Left renal pelvis (tissue), 4 donors: ENCODE data around the gene TOR4A. TPM values are rescaled to one million over a fixed set of nuclear protein-coding genes. Genes with fewer than 3 reads are reported as not detected.

Experiments
- DNase-seq, 4 donors: peaks; one replicate each; pipeline ENCODE4 v3.0.0-alpha.2; 2013; ENCODE audit warnings: low read depth in 4 of 4, low spot score in 3 of 4
- polyA plus RNA-seq, 4 donors: library from polyadenylated mRNA; unstranded; fragments of 120-200 nt; gene quantifications; one replicate each; pipeline ENCODE4 v1.2.1, GENCODE V29; 2013; ENCODE audit not compliant: insufficient read length in 4 of 4

TOR4A gene
- polyA plus RNA-seq, 4 donors, result 3.0 to 5.8 (median 4.9) TPM

DNA sequence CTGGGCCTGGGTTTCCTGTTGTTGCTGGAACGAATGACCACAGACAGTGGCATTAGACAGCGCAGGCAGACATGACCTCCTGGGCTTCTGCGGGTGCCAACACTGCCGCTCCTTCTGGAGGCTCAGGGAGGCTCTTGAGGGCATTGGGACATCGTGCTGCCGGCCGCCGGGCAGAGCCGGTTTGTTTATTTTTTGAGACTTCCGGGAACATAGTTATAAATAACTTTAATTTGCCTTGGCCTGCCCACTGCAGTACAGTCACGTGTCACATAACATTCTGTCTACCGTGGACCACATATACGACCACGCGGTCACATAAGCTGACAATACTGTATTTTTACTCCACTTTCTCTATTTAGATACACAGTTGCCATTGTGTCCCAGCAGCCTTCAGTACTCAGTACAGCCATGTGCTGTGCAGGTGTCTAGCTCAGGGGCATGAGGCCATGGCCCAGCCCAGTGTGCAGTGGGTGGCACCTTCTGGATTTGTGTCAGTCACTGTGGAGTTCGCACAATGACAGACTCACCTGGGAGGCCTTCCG, 8.2 kb upstream of the TOR4A start:
- no peak for DNase-seq

DNA sequence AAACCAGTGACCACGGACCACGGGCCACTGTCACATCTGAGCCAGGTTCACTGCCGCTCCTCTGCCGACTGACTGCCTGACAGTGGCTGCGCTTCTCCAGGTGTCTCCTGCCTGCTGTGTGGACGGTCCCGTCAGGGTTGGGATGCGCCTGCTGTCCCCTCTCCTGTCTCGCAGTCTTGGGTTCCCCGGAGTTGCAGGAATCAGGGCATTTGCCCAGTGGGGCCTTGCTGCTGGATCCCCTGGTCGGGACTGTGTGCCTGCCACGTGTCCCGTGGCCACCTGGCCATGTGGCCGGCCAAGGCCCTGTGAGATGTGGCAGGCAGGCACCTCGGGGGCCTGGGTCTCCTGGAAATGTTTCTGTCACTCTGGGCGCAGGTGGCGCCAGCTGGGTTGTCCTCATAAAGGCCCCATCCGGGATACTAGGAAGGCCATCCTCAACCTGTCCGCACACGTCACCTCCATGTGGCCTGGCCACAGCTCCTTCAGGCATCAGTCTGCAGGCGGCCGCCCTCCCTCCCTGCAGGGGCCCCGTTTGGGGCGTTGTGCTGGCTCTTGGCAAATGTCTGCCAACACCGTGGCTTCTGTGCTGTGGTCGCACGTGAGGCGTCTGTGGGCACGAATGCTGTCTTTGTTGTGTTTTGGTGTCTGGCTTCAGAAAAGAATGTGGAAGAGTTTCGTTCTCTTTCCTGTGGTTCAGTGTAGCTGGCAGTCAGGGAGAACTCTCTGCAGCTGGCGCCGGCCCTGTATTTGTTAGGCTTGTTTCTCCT, 6.4 kb upstream of the TOR4A start:
- DNase-seq, result no peak

- no peak for DNase-seq
These were observed 5.8 kb upstream of the TOR4A start for GRCh38 chr9:137271696-137272076.

DNA sequence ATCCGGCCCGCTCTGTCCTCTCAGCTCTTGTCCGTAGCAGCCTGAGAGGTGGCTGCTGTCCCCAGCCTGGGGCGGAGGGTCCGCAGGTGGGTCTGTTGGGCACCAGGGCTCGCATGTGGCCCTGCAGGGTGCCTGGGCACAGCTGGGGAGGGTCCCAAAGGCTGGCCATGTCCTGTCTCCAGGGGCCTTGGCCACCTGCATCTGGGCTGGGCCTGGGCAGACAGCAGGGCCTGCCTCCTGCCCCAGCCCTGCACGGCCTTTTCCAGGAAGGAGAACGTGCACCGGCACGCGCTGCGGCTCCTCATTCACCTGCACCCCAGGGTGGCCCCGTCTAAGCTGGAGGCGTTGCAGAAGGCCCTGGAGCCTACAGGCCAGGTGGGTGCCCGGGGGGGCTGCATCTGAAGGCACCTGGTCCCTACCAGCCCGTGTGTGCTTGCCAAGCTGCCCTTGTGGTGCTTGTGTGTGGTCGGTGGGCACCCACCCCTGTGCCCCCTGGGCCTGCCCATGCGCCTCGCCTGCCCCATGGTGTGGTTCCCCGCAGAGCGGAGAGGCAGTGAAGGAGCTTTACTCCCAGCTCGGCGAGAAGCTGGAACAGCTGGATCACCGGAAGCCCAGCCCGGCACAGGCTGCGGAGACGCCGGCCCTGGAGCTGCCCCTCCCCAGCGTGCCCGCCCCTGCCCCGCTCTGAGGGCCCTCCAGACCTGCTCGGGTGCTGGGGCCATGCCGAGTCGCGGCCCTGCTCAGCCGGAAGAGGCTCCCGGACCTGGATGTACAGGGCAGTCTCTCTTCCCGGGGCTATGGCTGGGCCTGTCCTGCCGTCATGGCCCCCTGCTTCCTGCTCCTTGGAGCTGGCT, 5.1 kb upstream of the TOR4A start:
- no peak for DNase-seq

- DNase-seq, result no peak
These were observed 4.4 kb upstream of the TOR4A start for GRCh38 chr9:137273095-137273490.

GRCh38 chr9:137273611-137274320, 3.8 kb upstream of the TOR4A start:
- no peak for DNase-seq

GRCh38 chr9:137275203-137275587, 2.3 kb upstream of the TOR4A start:
- DNase-seq, result no peak

- DNase-seq, result no peak
These were observed 1.7 kb upstream of the TOR4A start for GRCh38 chr9:137275588-137276472.

GRCh38 chr9:137276473-137277328, 825 bp upstream of the TOR4A start:
- DNase-seq, result no peak

DNA sequence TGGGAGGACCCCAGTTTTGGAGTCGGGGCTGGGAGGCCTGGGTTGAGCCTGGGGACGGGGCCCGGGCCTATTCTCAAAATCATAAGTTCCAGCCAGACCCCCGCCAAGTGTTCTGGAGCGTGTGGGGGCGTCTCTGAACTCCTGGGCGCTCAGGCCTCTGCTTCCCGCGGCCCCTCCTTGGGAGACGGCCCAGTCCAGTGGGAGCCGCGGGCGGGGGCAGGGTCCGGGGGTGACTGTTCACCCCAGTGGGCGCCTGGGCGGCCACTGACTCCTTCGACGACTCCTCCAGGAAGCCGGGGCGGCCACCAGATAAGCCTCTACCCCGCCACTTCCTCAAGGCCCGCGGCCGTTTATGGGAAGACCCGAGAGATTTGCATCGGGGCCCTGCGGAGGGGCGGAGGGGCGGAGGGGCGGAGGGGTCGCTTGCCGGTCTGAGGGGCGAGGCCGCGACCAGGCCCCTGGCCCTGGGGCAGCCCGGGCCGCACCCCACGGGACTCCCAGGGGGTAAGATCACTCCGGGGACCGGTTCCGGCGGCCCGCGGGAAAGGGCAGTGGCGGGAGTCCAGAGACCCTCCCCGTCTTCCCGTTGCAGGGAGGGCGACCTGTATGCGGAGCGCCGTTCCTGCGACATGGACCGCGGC, 655 bp downstream of the TOR4A start:
- no peak for DNase-seq

DNA sequence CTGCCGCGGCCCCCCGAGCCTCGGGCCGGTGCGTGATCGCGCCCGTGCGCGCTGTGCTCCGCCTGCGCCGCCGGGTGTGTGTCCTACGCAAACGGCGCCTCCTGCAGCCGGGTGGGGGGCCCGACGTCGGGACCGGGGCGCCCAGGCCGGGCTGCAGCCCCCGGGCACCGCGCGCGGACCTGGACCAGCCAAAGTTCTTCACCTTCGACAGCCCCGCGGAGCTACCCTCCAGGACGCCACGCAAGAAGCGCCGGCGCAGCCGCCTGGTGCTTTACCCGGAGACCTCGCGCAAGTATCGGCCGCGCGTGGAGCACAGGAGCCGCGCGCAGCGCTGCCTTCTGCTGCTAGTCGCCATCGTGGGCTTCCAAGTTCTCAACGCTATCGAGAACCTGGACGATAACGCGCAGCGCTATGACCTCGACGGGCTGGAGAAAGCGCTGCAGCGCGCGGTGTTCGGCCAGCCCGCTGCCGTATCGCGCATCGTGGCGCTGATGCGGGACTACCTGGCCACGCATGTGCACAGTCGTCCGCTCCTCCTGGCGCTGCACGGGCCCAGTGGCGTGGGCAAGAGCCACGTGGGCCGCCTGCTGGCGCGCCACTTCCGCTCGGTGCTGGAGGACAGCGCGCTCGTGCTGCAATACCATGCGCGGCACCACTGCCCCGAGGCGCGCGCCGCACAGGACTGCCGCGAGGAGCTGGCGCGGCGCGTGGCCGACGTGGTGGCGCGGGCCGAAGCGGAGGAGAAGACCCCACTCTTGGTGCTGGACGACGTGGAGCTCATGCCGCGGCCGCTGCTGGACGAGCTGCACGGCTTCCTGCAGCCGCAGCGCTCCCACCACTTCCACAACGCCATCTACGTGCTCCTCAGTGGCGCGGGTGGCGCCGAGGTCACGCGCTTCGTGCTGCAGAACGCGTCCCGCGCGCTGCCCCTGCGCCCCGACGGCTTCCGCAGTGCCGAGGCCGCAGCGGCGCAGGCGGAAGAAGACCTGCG, 1.5 kb downstream of the TOR4A start:
- DNase-seq, result no peak

DNA sequence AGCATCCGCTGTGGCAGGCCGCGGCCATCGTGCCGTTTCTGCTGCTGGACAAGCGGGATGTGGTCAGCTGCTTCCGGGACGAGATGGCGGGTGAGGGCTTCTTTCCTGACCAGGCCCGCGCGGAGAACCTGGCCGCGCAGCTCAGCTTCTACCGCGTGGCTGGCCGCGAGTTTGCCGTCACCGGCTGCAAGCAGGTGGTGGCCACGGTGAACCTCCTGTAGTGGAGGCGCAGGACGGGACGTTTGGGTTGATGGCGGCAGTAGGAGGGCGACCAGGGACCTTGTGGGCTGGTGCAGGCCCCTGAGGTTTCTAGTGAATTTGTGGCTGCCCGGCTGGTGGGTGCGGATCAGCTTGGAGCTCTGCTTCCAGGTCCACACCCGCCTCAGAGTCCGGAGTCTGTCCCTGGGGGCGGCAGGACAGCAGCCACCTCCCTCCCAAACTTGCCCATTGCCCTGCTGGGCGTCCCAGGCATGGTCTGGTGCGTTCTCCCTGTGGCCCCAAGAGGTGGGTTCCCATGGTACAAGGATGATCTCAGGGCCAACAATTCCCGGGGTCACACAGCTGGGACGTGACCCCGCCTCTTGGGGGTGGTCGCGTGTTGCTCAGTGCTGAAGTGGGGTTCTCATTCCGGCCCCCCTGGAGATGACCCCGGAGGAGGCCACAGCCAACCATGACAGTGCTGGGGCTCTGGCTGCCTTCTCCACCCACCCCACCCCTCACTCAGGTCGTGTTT, 2.4 kb downstream of the TOR4A start:
- DNase-seq, result no peak

- DNase-seq, result no peak
These were observed 3.2 kb downstream of the TOR4A start for GRCh38 chr9:137280474-137281344.

- DNase-seq, result no peak
These were observed 4.0 kb downstream of the TOR4A start for GRCh38 chr9:137281345-137282116.

DNA sequence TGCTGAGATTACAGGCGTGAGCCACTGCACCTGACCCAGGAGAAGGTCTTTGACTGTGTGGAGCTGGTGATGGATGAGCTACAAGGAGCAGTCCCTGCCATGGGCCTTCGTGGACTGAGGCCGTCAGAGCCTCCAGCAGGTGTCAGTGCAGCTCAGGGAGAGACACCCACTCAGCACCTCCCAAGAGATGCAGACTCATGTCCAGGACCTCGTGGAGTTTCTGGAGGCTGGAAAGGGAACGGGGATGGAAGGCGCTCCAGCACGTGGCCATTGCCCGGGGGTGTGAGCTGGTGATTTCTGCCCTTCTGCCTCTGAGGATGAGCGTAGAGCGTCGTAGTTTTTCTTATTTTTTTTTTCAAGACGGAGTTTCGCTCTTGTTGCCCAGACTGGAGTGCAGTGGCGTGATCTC, 9.5 kb downstream of the TOR4A start:
- no peak for DNase-seq
